GM18951 (cell line): ENCODE measurements around the gene NEDD4.
"Not testable (repeated sequence)": the region's sequence is repeated elsewhere in the genome, so short reads cannot be mapped to it uniquely, and the experiment has no call there.

Experiments used
- POLR2A ChIP-seq: IDR thresholded peaks from 4 replicates; pipeline ENCODE4 v1.6.1; 2011; ENCODE audit warnings: mild to moderate bottlenecking; ENCODE audit not compliant: insufficient read length, insufficient read depth; ENCODE audit errors: extremely low read depth
- in situ Hi-C: fragments of 300-500 bp; cut with MboI; formaldehyde crosslinking; loops from one replicate; pipeline ENCODE4 v1.12.0; 2022; ENCODE audit warnings: low sequenced_read_pairs, mixed read lengths, inconsistent platforms; ENCODE audit not compliant: unreplicated experiment

Gene NEDD4

GRCh38 chr15:55834331-55834730, 159.1 kb downstream of the NEDD4 start:
- no peak for TF ChIP-seq POLR2A
- in situ Hi-C loops, result no loop called here

DNA sequence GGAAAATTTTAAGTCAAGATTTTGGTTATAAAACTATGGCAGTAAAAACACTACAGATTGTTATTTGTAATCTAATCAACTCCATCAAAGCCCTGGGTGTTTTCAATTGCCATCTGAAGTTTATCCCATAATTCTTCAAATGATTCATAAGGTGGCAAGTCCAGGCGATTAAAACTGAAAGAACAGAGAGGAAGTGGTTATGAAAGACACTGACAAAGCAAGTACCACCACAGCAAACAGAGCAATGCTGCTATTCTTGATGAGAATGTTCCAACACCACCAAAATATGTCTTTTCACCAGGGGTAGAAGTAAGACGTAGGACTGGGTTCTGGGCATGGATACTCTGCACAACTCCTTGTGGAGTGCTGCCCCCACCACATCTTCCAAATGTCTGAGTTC, 163.6 kb downstream of the NEDD4 start:
- no peak for TF ChIP-seq POLR2A
- in situ Hi-C loops, result no loop called here

GRCh38 chr15:55827955-55828354, 165.5 kb downstream of the NEDD4 start:
- in situ Hi-C loops, result no loop called here
- TF ChIP-seq POLR2A, result no peak

DNA sequence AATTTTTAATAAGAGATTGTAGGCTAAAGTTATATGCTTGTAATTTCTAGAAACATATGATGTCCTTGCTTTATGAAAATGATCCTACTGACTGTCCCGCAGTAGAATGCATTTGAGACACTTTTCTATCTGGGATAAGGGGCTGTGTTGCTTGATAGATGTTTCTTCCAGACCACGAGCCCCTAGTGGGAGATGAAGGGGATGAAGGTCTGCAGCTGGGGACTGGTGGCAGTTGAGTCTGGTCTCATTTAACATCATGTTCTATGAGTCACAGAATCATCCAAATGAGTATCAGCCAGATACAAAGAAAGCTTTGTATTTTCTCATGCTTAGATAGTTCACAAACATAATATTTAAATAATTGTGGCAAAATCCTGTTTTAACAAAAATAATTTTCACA, 166.2 kb downstream of the NEDD4 start:
- TF ChIP-seq POLR2A, result no peak

DNA sequence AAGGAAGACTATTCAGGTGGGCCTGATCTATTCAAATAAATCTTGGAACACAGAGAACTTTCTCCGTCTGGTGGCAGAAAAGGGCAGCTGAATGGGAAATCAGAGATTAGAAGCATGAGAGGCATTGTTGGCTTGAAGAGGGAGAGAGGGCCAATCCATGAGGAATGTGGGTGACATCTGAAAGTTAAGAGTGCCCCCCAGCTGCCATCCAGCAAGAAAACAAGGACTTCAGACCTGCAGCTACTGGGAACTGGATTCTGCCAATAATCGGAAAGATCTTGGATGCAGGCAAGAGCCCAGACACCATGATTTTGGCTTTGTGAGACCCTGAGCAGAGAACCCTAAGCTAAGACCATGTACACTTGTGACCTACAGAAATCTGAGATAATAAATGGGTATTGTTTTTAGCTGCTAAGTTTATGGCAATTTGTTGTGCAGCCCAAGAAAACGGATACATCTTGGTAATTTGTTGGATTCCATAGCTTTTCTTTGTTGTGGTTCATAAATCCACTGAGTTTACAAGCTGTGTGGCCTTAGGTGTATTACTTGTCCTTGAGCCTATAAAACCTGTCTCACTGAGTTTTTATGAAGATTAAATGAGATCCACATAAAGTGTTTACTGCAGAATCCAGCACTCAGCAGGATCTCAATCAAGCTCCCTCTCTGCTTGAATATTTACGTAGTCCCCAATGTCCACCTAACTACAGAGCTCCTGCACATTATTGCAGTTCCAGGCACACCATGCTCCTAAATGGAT, 168.4 kb downstream of the NEDD4 start:
- TF ChIP-seq POLR2A, result no peak
- in situ Hi-C loops, result no loop called here

More for the DNA sequence above, 166.2 kb downstream of the NEDD4 start:
- in situ Hi-C loops, result no loop called here

DNA sequence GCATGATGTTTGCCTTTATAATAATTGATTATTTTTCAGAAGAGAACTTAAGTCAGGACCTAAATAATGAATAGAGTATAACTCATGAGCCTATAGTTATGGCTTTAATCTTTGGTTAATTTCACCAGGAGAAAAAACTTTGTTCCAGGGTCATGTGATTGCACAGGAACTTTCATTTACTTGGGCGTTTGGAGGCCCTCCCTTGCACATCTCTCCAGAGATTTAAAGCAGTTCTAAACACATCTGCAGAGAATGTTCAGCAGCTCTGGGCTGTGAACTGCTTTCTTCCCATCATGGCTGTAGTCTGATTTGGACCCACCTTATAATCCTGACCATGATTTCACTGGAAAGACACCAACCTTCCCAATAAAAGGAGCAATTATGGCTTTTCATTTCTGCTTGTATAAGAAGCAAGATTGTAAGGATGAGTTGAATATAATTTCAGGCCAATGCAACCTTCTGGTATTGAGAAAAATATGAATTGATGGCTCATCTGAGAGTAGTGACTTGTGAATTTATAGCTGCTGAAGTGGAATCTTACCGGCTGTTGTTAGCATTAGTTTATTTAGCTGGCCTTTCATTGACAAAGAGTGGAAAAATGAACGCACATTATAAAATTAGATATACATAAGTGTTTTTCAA, 169.6 kb downstream of the NEDD4 start:
- no peak for TF ChIP-seq POLR2A
- in situ Hi-C loops, result no loop called here

DNA sequence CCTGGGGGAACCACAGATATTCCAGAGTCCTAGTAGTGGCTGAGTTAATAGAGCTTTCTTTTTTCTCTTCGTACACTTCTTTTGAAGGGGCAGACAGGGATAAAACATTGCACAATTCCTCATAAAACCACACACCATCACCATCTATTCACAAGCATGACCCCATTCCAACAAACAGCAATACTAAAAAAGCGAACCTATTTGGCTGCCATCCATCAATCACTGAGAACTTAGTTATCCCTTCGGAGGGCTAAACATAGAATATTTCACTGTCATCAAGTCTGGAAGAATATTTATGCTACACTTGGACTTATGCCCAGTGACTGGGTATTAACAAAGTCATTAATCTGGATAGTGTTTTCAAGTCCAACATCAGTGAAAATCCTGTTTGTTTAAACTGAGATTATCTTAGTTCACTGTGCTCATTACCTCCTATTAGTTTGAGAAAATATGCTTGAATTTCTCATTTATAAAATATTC, 170.2 kb downstream of the NEDD4 start:
- no peak for TF ChIP-seq POLR2A
- in situ Hi-C loops, result no loop called here

DNA sequence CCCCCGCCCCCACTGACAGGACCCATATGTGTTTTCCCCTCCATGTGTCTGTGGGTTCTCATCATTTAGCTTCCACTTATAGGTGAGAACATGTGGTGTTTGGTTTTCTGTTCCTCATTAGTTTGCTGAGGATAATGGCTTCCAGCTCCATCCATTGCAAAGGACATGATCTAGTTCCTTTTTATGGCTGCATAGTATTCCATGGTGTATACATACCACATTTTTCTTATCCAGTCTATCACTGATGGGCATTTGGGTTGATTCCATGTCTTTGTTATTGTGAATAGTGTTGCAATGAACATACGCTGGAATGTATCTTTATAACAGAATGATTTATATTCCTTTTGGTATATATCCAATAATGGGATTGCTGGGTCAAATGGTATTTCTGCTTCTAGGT, 171.7 kb downstream of the NEDD4 start:
- in situ Hi-C loops, result not testable (repeated sequence)

DNA sequence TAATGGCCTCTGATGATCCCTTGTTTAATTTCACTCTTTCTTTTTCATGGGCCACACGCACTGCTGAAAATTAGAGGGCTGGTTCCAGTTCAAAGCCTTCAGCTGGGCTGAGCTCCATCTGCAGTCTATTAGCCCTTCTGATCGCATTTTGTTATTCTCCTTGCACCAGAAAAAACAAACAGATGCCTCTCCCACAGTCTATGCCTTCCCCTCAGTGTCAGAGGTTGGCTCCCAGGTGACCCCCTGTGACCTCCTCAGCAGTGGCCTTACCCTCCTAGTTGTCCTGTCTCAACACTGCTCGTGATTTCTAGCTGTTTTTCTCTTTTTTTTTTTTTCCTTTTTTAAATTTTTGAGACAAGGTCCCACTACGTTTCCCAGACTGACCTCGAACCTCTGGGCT, 173.4 kb downstream of the NEDD4 start:
- TF ChIP-seq POLR2A, result no peak
- in situ Hi-C loops, result no loop called here

DNA sequence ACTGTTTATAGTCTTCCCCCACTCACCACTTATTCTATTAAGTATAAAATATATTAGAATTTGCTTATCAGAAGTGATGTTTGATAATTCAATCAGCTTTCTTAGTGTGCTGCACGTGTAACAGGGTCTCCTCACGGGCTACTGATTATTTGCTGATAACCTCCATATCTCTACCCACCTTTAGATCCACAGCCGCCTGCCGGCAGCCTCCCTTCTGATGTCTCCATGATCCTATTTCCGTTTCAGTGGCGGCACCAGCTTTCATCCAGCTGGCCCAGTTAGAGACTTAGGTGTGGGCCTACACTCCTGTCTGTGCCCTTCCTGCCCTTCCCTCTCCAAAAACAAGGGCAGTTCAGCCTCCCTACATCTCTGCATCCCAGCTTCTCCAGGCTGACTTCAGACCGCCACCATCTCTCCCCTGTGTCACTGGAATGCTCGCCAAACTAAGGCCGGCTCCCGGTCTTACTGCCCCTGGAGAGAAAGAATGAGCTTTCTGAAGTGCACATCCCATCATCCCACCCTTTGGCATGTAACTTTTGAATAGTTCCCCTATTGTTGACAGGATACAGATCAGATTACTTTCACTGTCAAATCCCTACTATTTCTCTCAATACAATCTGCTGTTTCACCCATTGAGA, 173.9 kb downstream of the NEDD4 start:
- TF ChIP-seq POLR2A, result no peak
- in situ Hi-C loops, result no loop called here

DNA sequence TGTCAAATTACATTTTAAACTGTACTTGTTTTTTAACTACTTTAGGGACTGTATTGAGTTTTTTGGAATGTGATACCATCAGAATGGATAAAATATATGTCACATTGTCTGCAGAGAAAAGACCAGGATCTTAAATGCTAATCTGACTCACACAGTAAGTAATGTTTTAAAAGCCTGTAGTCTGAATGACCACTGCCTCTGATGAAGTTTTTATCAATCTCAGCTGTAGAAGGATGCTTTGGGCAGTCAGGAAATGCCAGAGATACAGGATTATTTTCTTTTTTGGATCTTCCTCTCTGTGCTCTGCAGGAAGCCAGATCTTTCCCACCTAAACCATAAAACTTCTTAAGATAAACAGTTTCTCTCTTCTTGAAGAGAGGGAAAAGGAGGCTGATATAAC, 177.4 kb downstream of the NEDD4 start:
- TF ChIP-seq POLR2A, result no peak
- in situ Hi-C loops, result no loop called here

- no peak for TF ChIP-seq POLR2A
- in situ Hi-C loops, result no loop called here
Measured at GRCh38 chr15:55802600-55803376, 190.6 kb downstream of the NEDD4 start.

DNA sequence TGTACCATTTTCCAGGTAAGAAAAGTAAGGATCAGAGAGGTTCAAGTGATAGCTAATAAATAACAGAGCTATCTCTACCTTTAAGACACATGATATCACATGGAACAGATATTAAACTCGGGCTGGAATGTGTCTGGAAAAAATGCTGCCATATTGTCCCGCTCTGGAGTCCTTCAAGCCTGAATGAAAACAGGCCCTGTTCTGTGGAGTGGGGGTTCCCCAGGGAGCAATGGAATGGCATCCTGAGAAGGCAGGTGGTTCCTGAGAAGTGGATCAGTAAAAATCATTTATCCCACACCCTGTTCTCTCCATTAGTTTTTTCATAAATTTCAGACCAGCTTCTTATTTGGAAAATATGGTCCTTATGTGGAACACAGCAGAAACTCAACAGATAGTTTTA, 193.2 kb downstream of the NEDD4 start:
- in situ Hi-C loops, result no loop called here
- TF ChIP-seq POLR2A, result no peak
